Stimulated activated CD4-positive, alpha-beta T cell treated with anti-CD3 and anti-CD28 coated beads, Interleukin-2, amount 100 ng/mL, for 48 hours (primary cell): ENCODE measurements around the gene OR13H1.
"Not testable (repeated sequence)": the region's sequence is repeated elsewhere in the genome, so short reads cannot be mapped to it uniquely, and the experiment has no call there.

ENCODE experiments used
- DNase-seq, 2 donors: peaks; one replicate each; pipeline ENCODE4 v3.0.0-alpha.2; 2020

The OR13H1 gene, protein sequence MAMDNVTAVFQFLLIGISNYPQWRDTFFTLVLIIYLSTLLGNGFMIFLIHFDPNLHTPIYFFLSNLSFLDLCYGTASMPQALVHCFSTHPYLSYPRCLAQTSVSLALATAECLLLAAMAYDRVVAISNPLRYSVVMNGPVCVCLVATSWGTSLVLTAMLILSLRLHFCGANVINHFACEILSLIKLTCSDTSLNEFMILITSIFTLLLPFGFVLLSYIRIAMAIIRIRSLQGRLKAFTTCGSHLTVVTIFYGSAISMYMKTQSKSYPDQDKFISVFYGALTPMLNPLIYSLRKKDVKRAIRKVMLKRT

DNA sequence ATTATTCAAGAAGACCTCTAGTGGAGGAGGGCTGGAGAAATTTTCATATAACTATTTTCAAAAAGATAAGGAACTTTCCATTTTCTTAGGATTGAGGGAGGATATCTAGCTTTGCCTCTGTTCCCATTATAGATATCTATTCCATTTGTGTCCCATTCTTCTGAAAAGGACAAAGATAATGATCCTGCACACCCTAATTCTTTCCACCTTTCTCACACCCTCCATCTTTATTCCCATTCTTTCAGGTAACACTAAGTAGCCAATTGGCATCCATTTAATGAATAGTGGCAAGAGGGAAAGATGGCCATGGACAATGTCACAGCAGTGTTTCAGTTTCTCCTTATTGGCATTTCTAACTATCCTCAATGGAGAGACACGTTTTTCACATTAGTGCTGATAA lies at the start of gene OR13H1:
OR13H1 (plus strand) TSS at position 301 of the 400 bp plus-strand sequence; CDS start at position 301, 0 bp downstream.
- no peak for DNase-seq

GRCh38 chrX:131501556-131501955 lies 42.3 kb upstream of the OR13H1 start:
- DNase-seq = not testable (repeated sequence)

- no peak for DNase-seq
These were observed 30.5 kb upstream of the OR13H1 start for GRCh38 chrX:131513159-131513914.

GRCh38 chrX:131521824-131522223 lies 22.1 kb upstream of the OR13H1 start:
- DNase-seq = no peak

DNA sequence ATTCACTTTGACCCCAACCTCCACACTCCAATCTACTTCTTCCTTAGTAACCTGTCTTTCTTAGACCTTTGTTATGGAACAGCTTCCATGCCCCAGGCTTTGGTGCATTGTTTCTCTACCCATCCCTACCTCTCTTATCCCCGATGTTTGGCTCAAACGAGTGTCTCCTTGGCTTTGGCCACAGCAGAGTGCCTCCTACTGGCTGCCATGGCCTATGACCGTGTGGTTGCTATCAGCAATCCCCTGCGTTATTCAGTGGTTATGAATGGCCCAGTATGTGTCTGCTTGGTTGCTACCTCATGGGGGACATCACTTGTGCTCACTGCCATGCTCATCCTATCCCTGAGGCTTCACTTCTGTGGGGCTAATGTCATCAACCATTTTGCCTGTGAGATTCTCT lies 344 bp downstream of the OR13H1 start:
- DNase-seq = no peak

- DNase-seq = no peak
These were observed 5.1 kb downstream of the OR13H1 start for GRCh38 chrX:131549011-131549410.

DNA sequence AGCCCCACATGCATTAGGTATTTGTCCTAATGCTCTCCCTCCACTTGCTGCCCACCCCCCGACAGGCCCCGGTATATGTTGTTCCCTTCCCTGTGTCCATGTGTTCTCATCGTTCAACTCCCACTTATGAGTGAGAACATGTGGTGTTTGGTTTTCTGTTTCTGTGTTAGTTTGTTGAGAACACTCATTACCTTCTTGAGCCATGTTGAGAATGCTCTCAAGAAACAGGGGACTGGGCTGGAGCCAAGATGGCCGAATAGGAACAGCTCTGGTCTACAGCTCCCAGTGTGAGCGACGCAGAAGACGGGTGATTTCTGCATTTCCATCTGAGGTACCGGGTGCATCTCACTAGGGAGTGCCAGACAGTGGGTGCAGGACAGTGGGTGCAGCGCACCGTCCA lies 8.6 kb downstream of the OR13H1 start:
- not testable (repeated sequence) for DNase-seq

- no peak for DNase-seq
These were observed 14.7 kb downstream of the OR13H1 start for GRCh38 chrX:131558562-131558961.

GRCh38 chrX:131564553-131565229 lies 20.8 kb downstream of the OR13H1 start:
- no peak for DNase-seq

GRCh38 chrX:131565909-131566308 lies 22.0 kb downstream of the OR13H1 start:
- DNase-seq = no peak

DNA sequence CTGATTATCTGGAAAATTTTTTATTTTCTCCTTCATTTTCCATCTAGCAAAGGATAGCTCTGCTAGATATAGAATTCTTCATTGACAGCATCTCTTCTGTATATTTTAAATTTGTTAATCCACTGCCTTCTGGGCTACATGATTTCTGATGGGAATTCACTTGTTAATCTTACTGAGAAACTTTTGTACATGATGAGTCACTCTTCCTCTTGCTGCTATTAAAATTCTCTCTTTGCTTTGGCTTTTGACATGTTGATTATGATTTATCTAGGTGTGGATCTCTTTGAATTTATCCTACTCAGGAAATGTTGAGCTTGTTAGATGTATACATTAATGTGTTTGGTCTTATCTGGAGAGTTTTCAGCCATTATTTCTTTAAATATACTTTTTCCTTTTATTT lies 27.5 kb downstream of the OR13H1 start:
- DNase-seq = no peak

GRCh38 chrX:131572372-131573014 lies 28.6 kb downstream of the OR13H1 start:
- DNase-seq = no peak

DNA sequence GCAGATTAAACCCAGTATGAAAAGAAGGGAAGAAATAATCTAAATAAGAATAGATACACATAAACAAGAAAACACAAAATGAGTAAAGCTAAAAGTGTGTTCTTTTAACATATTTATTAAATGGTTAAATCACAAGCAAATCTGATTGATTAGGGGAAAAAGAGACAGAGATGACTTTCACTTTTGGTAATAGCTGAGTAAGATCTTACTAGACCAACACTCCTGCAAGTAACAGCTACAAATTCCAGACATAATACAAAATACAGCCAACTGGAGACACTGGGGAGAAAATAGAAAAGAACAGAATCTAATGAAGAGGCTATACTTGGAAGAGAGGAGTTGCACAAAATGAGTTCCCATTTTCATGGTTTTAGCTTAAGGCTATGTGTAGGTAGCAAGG lies 33.5 kb downstream of the OR13H1 start:
- DNase-seq = no peak

DNA sequence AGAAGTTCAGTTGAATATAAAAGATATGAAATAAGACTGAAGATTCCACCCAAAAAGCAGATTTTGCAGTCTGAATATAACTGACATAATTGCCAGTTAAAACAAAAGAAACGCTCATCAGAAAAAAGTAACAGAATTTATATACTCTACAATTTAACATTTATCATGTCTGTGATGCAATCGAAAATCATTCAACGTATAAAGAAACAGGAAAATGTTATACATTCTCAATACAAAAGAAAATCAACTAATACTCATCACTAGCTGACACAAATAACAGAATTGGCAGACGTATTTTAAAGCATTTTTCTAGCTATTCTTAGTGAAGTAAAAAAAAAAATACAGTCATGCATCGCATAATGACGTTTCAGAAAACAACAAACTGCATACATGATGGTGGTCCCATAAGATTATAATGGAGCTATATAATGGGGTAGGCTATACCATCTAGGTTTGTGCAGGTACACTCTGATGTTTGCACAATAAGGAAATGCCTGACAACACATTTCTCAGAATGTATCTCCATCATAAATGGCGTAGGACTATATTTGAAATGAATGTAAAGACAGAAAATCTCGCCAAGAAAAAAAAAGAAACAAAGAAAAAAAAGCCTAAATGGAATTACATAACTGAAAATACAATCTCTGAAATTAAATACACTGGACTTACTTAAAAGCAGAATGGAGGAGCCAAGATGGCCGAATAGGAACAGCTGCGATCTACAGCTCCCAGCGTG lies 34.3 kb downstream of the OR13H1 start:
- DNase-seq = no peak

- DNase-seq = not testable (repeated sequence)
These were observed 35.0 kb downstream of the OR13H1 start for GRCh38 chrX:131578735-131579367.

GRCh38 chrX:131588995-131589394 lies 45.1 kb downstream of the OR13H1 start:
- no peak for DNase-seq
